Measurements from ENCODE around the gene GRIK4.
A peak's percentile ranks its signal among the peaks of the same experiment; 100 is the strongest.

The GRIK4 gene

DNA sequence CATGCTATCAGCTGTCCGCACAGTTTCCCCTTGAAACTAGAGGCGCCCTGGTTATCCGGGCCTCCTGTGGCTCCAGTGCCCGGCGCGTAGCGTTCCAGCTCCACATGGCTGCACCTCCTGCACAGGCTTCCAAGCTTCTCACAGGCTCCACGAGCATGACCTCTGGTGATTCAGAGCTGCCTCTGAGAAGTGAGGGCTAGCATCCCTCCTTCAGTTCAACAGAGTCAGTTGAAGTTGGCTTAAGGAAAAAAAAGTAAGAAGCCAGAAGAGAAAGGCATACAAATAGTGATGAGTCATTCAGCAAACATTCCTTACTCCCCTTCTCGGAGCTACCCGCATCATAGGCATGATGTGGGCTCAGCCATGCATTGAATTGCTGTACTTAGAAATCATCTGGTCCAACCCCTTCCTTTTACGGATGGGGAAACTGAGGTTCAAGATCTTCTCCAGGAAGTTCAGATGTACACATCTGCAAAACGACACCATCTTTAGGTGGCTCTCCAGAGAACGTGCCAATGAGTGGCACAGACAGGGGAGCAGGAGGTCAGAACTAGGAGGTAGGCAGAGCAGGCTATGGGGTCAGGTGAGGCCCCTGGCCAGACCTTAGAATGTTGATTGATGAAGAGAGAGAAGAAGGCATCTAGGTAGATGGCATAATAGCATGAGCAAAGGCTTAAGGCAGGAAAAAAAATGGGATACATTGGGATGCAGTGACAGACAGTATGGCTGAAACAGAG lies 296.0 kb downstream of the GRIK4 start:
- TF ChIP-seq, protein P1, sequence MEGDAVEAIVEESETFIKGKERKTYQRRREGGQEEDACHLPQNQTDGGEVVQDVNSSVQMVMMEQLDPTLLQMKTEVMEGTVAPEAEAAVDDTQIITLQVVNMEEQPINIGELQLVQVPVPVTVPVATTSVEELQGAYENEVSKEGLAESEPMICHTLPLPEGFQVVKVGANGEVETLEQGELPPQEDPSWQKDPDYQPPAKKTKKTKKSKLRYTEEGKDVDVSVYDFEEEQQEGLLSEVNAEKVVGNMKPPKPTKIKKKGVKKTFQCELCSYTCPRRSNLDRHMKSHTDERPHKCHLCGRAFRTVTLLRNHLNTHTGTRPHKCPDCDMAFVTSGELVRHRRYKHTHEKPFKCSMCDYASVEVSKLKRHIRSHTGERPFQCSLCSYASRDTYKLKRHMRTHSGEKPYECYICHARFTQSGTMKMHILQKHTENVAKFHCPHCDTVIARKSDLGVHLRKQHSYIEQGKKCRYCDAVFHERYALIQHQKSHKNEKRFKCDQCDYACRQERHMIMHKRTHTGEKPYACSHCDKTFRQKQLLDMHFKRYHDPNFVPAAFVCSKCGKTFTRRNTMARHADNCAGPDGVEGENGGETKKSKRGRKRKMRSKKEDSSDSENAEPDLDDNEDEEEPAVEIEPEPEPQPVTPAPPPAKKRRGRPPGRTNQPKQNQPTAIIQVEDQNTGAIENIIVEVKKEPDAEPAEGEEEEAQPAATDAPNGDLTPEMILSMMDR (conservative IDR thresholded peaks at IDR 0.05; ENCODE audit: low read depth, low read length) = no peak
- peak; percentile 97 for DNase-seq (ENCODE audit: low read depth)
- no peak overlapping the region for H3K4me3 ChIP-seq (ENCODE audit: low read depth, low read length)

DNA sequence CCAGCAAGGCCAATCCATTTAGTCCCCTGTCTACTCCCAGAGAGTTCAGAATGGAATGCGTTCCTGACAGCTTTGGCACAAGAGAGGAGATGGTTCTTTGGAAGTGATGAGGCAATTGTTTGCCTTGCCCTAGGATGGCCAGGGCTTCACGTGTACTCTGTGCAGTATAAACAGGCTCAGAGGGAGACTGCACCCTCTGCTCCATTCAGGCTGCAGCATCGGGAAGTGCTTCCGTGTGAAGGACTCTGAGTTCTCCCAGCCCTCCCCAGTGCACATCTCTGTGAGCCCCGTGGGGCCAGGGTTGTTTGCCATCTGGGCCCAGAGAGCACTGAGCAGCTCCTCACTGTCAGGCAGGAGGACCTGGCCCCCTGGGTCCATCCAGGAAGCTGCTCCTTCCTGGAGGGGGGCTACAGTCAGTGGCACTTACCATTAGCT lies 297.1 kb downstream of the GRIK4 start:
- H3K4me3 ChIP-seq (ENCODE audit: low read depth, low read length) = no peak overlapping the region
- DNase-seq (ENCODE audit: low read depth) = no peak
- TF ChIP-seq, protein P1 (conservative IDR thresholded peaks at IDR 0.05; ENCODE audit: low read depth, low read length) = no peak

DNA sequence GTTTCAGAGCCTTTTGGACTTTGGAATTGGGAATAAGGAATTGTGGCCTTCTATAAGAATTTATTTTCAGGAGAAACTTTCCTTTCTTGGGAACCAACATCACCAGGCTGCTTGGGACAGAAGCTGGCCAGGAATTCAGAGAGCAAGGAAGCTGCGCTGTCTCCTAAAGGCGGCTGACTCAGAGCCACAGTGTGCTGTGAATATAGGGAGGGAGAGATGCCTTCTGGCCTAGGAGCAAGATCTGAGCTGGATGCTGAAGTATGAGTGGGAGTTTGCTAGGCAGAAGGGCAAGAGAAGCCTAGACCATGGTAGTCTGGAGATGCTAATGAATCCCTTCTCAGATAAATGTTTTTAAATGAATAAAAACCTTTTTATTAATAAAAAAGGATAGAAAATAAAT lies 298.7 kb downstream of the GRIK4 start:
- DNase-seq (ENCODE audit: low read depth) = peak; percentile 13
- no peak overlapping the region for H3K4me3 ChIP-seq (ENCODE audit: low read depth, low read length)
- TF ChIP-seq, protein P1 (conservative IDR thresholded peaks at IDR 0.05; ENCODE audit: low read depth, low read length) = no peak

DNA sequence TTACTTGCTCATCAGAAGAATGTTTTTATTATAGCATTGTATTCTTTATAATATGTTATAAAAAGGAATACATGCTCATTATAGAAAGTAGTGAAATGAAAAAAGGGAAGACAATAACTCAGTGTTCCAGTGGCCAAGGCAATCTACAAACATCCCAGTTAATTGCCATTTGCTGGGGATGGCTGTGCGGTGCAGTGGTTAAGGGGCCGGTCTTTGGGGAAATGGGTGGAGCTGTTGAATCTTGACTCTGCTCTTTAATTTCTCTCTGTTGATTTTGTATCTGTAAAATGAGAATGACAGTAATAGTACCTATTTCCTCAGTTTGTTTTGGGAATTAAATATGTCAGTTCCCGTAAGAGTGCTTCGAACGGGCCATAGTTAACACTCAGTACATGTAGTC lies 299.7 kb downstream of the GRIK4 start:
- TF ChIP-seq, protein P1 (conservative IDR thresholded peaks at IDR 0.05; ENCODE audit: low read depth, low read length) = no peak
- no peak for DNase-seq (ENCODE audit: low read depth)
- H3K4me3 ChIP-seq (ENCODE audit: low read depth, low read length) = no peak overlapping the region

DNA sequence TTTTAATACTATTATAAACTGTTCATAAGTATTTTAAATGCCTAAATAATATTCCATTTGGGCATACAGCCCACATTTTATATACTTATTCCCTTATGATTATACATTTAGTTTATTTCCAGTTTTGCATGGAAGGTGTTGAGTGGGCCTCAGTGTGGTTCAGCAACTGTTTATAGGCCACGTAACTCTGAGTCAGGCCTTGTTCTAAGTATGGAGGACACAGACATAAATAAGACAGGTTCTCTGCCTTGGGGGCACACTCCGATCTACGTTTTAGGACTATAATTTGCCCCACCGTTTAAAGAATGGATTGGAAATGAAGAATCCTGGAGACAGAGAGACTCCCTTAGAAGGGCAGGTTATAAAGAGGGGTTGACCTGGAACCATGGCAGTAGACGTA lies 300.2 kb downstream of the GRIK4 start:
- H3K4me3 ChIP-seq (ENCODE audit: low read depth, low read length) = no peak overlapping the region
- no peak for DNase-seq (ENCODE audit: low read depth)
- TF ChIP-seq, protein P1 (conservative IDR thresholded peaks at IDR 0.05; ENCODE audit: low read depth, low read length) = no peak

DNA sequence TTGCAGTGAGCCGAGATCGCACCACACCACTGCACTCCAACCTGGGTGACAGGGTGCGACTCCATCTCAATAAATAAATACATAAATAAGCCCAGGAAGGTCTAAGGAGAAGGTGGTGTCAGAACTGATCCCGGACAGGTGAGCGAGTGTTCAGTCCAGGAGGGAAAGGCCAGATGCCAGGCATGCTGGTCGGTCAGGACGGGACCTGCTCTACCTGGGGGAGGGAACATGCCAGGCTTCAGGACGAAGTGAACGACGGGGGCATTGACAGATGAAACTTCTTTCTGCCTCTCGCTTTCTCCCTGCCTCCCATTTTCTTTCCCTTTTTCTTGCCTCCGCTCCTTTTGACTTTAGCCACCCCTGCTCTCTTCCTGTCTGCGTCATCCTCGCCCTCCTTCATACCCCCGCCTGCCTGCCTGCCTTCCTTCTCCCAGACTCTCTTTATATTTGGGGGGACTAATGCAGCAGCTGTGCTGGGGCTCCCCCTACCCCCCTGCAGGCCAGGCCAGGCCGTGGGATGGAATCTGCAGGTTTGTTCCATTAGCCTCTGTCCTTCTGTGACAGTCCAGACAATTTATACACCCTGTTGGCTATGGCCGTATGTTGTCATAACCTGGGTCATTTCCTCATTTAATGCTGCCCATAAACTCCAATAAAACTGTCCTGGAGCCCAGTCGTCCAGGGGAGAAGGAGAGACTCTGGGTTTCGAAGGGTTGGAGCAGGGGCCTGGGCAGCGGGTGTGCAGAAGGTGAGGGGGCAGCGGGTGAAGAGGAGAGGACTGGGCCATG lies 303.2 kb downstream of the GRIK4 start:
- TF ChIP-seq, protein P1 (conservative IDR thresholded peaks at IDR 0.05; ENCODE audit: low read depth, low read length) = no peak
- DNase-seq (ENCODE audit: low read depth) = no peak
- H3K4me3 ChIP-seq (ENCODE audit: low read depth, low read length) = no peak overlapping the region

All from choroid plexus epithelial cell (primary cell).